IMR-90 (cell line): ENCODE results near the gene GABRE. TPM values are rescaled to one million over a fixed set of nuclear protein-coding genes. Genes with fewer than 3 reads are reported as not detected.

Source experiments
- ATAC-seq: fragments of 200-7000 bp; cut with Tn5 transposase; 2 replicates; pipeline ENCODE4 v1.9.1; 2020; ENCODE audit warnings: low read depth, mild to moderate bottlenecking, moderate library complexity
- BruUV-seq: library from RNA; stranded (reverse); fragments of 400-500 nt; replicated peaks from 2 replicates; lab custom pipeline; 2021; lab: Mats Ljungman, UMichigan
- CTCF ChIA-PET: fragments of 300-600 bp; formaldehyde crosslinking; extraction: SDS; loops from one replicate; lab custom pipeline; 2021; ENCODE audit warnings: antibody characterized with exemption; lab: Yijun Ruan, JAX
- POLR2A ChIA-PET: fragments of 300-600 bp; sonication (Branson Sonifier 250); formaldehyde crosslinking; loops from one replicate; lab custom pipeline; 2022; ENCODE audit warnings: antibody characterized with exemption; ENCODE audit not compliant: unreplicated experiment; lab: Charles Lee
- DNase-seq: peaks from one replicate; pipeline ENCODE4 v3.0.0; 2013
- H2AFZ ChIP-seq: replicated peaks from 2 replicates; pipeline ENCODE3; 2013; ENCODE audit warnings: low read length, mild to moderate bottlenecking; ENCODE audit not compliant: poor library complexity
- H2AK5ac ChIP-seq: 2 replicates; pipeline ENCODE4 v1.6.1; 2013; ENCODE audit warnings: low read depth, low read length, inconsistent platforms
- H2AK9ac ChIP-seq: replicated peaks from 2 replicates; pipeline ENCODE3; 2013; ENCODE audit warnings: mild to moderate bottlenecking, low read depth, low read length, moderate library complexity; ENCODE audit not compliant: poor library complexity
- H2BK120ac ChIP-seq: 2 replicates; pipeline ENCODE4 v1.6.1; 2013; ENCODE audit warnings: low read depth, low read length, inconsistent platforms
- H2BK15ac ChIP-seq: 3 replicates; pipeline ENCODE4 v1.6.1; 2013; ENCODE audit warnings: low read depth, low read length, inconsistent platforms
- H2BK20ac ChIP-seq: 2 replicates; pipeline ENCODE4 v1.6.1; 2013; ENCODE audit warnings: low read depth, mild to moderate bottlenecking, inconsistent platforms, low read length, moderate library complexity
- H2BK5ac ChIP-seq: 2 replicates; pipeline ENCODE4 v1.6.1; 2013; ENCODE audit warnings: mild to moderate bottlenecking, low read depth, low read length, inconsistent platforms; ENCODE audit not compliant: poor library complexity, severe bottlenecking
- H3K14ac ChIP-seq: replicated peaks from 2 replicates; pipeline ENCODE4 v1.6.1; 2013; ENCODE audit warnings: low read depth, low read length, inconsistent platforms
- H3K18ac ChIP-seq: 2 replicates; pipeline ENCODE4 v1.6.1; 2013; ENCODE audit warnings: low read depth, low read length, control low read depth
- H3K23ac ChIP-seq: 2 replicates; pipeline ENCODE4 v1.6.1; 2013; ENCODE audit warnings: low read depth, low read length, inconsistent platforms
- H3K27ac ChIP-seq: 2 replicates; pipeline ENCODE4 v1.5.1; 2013; ENCODE audit warnings: mild to moderate bottlenecking, control low read depth, low read length; ENCODE audit not compliant: insufficient read depth
- H3K27me3 ChIP-seq: 2 replicates; pipeline ENCODE4 v1.6.1; 2013; ENCODE audit warnings: low read length; ENCODE audit not compliant: control insufficient read depth, insufficient read depth
- H3K36me3 ChIP-seq: 2 replicates; pipeline ENCODE4 v1.6.1; 2013; ENCODE audit warnings: low read length, mixed read lengths; ENCODE audit not compliant: control insufficient read depth, insufficient read depth
- H3K4ac ChIP-seq: 2 replicates; pipeline ENCODE4 v1.6.1; 2013; ENCODE audit warnings: low read depth, low read length, inconsistent platforms
- H3K4me1 ChIP-seq: 2 replicates; pipeline ENCODE4 v1.6.1; 2013; ENCODE audit warnings: low read length, mixed read lengths; ENCODE audit not compliant: control insufficient read depth, insufficient read depth
- H3K4me2 ChIP-seq: 2 replicates; pipeline ENCODE4 v1.6.1; 2013; ENCODE audit warnings: low read depth, mild to moderate bottlenecking, control low read depth, low read length, moderate library complexity
- H3K4me3 ChIP-seq: 2 replicates; pipeline ENCODE4 v1.5.1; 2013; ENCODE audit warnings: low read depth, mild to moderate bottlenecking, control low read depth, low read length, moderate library complexity; ENCODE audit not compliant: insufficient read depth
- H3K56ac ChIP-seq: 2 replicates; pipeline ENCODE4 v1.6.1; 2013; ENCODE audit warnings: low read length, inconsistent platforms; ENCODE audit not compliant: insufficient read depth; ENCODE audit errors: extremely low read depth
- H3K79me1 ChIP-seq, 2 experiments: 2 replicates each; pipeline ENCODE4 v1.6.1; 2013; ENCODE audit warnings: low read length in 2 of 2, inconsistent platforms in 1 of 2, low read depth in 1 of 2
- H3K9ac ChIP-seq: 2 replicates; pipeline ENCODE4 v1.6.1; 2013; ENCODE audit warnings: low read depth, low read length, control low read depth
- H3K9me1 ChIP-seq: 2 replicates; pipeline ENCODE4 v1.6.1; 2013; ENCODE audit warnings: low read length, inconsistent platforms; ENCODE audit not compliant: insufficient read depth
- H3K9me3 ChIP-seq: 2 replicates; pipeline ENCODE4 v1.6.1; 2013; ENCODE audit warnings: low read length; ENCODE audit not compliant: control insufficient read depth, insufficient read depth
- H4K20me1 ChIP-seq: 2 replicates; pipeline ENCODE4 v1.6.1; 2013; ENCODE audit warnings: low read length, inconsistent platforms; ENCODE audit not compliant: insufficient read depth
- H4K5ac ChIP-seq: 2 replicates; pipeline ENCODE4 v1.6.1; 2013; ENCODE audit warnings: mild to moderate bottlenecking, low read depth, low read length, control low read depth
- H4K8ac ChIP-seq, 2 experiments: 2 replicates each; pipeline ENCODE4 v1.6.1; 2013; ENCODE audit warnings: low read depth in 2 of 2, low read length in 2 of 2, control low read depth in 1 of 2, inconsistent platforms in 1 of 2
- H4K91ac ChIP-seq: 2 replicates; pipeline ENCODE4 v1.6.1; 2013; ENCODE audit warnings: low read depth, low read length, inconsistent platforms; ENCODE audit not compliant: insufficient read depth
- BHLHE40 ChIP-seq: fragments of 150-350 bp; IDR thresholded peaks from 2 replicates; pipeline ENCODE4 v1.6.1; 2016; ENCODE audit warnings: mild to moderate bottlenecking, low read depth, low read length
- CEBPB ChIP-seq: IDR thresholded peaks from 2 replicates; pipeline ENCODE4 v1.6.1; 2012; ENCODE audit warnings: low read depth, low read length, improper control_type of control experiment
- CHD1 ChIP-seq: IDR thresholded peaks from 2 replicates; pipeline ENCODE4 v1.6.1; 2012; ENCODE audit warnings: low read depth, low read length, improper control_type of control experiment
- CTCF ChIP-seq: conservative IDR thresholded peaks from 2 replicates; pipeline ENCODE4 v1.5.1; 2012; ENCODE audit warnings: mild to moderate bottlenecking, low read depth, low read length, improper control_type of control experiment
- ELK1 ChIP-seq: fragments of 150-350 bp; IDR thresholded peaks from 2 replicates; pipeline ENCODE4 v1.6.1; 2016; ENCODE audit warnings: low read depth, mild to moderate bottlenecking, low read length, moderate library complexity, borderline replicate concordance
- FOS ChIP-seq: fragments of 150-350 bp; IDR thresholded peaks from 2 replicates; pipeline ENCODE4 v1.6.1; 2016; ENCODE audit warnings: low read depth, low read length
- MAFK ChIP-seq: IDR thresholded peaks from 2 replicates; pipeline ENCODE4 v1.6.1; 2012; ENCODE audit warnings: low read depth, low read length, improper control_type of control experiment
- MAZ ChIP-seq: IDR thresholded peaks from 2 replicates; pipeline ENCODE4 v1.6.1; 2012; ENCODE audit warnings: low read depth, mild to moderate bottlenecking, low read length, improper control_type of control experiment, moderate library complexity, borderline replicate concordance
- MXI1 ChIP-seq: IDR thresholded peaks from 2 replicates; pipeline ENCODE4 v1.6.1; 2012; ENCODE audit warnings: low read depth, mild to moderate bottlenecking, low read length, moderate library complexity, borderline replicate concordance
- NFE2L2 ChIP-seq: fragments of 150-350 bp; IDR thresholded peaks from 2 replicates; pipeline ENCODE4 v1.6.1; 2016; ENCODE audit warnings: low read depth, mild to moderate bottlenecking, low read length
- POLR2A ChIP-seq: IDR thresholded peaks from 2 replicates; pipeline ENCODE4 v1.6.1; 2012; ENCODE audit warnings: mild to moderate bottlenecking, low read depth, low read length
- RAD21 ChIP-seq: IDR thresholded peaks from 2 replicates; pipeline ENCODE4 v1.6.1; 2012; ENCODE audit warnings: low read length, improper control_type of control experiment
- RCOR1 ChIP-seq: IDR thresholded peaks from 2 replicates; pipeline ENCODE4 v1.6.1; 2012; ENCODE audit warnings: mild to moderate bottlenecking, low read length, improper control_type of control experiment; ENCODE audit not compliant: insufficient replicate concordance
- RFX5 ChIP-seq: IDR thresholded peaks from 2 replicates; pipeline ENCODE4 v1.8.0; 2012; ENCODE audit warnings: low read depth, mild to moderate bottlenecking, low read length, moderate library complexity
- SMC3 ChIP-seq: fragments of 150-350 bp; IDR thresholded peaks from 2 replicates; pipeline ENCODE4 v1.6.1; 2016; ENCODE audit warnings: low read depth, mild to moderate bottlenecking, antibody characterized with exemption, low read length, moderate library complexity
- USF2 ChIP-seq: fragments of 150-350 bp; IDR thresholded peaks from 2 replicates; pipeline ENCODE4 v1.6.1; 2017; ENCODE audit warnings: mild to moderate bottlenecking, antibody characterized with exemption, low read length, low read depth
- WGBS, 2 experiments: methylation state at CpG; one replicate each; pipeline versions ENCODE4 v1.1.5 to v1.1.7; 2013; ENCODE audit warnings: missing lambda C conversion rate in 2 of 2; ENCODE audit not compliant: insufficient read length in 1 of 2; ENCODE audit errors: extremely low coverage in 2 of 2; 5-methylcytosine and 5-hydroxymethylcytosine counted together
- dilution Hi-C: fragments of 300-500 bp; cut with HindIII; formaldehyde crosslinking; loops from one replicate; pipeline ENCODE4 v1.14.3; 2018; ENCODE audit warnings: low sequenced_read_pairs; ENCODE audit not compliant: unreplicated experiment
- in situ Hi-C: fragments of 300-500 bp; cut with MboI; formaldehyde crosslinking; loops from 3 replicates; pipeline ENCODE4 v1.14.3; 2019; ENCODE audit warnings: low sequenced_read_pairs, inconsistent platforms, mixed read lengths
- intact Hi-C: fragments of 100-400 bp; cut with micrococcal nuclease; formaldehyde crosslinking; loops from 2 replicates; pipeline ENCODE4 v1.10.0; 2022
- polyA plus RNA-seq, 3 experiments: library from polyadenylated mRNA; depleted of rRNA; stranded (reverse); fragments of >200 nt; gene quantifications; 2 replicates each; pipeline ENCODE4 v1.2.3, GENCODE V29; 2012; ENCODE audit warnings: low replicate concordance in 1 of 3
- total RNA-seq: library from RNA; depleted of rRNA; stranded (reverse); fragments of >200 nt; gene quantifications from 2 replicates; pipeline ENCODE4 v1.2.3, GENCODE V29; 2012

The GABRE gene
- total and polyA plus RNA-seq, 2 of the 4 experiments (the other 2 are of a cell fraction): 1.3 to 1.6 TPM

GRCh38 chrX:151920101-151920500 lies 54.4 kb downstream of the GABRE start:
- intact Hi-C loops: no loop called here
- Histone ChIP-seq H2AK5ac (no peak overlapping the region), H3K36me3 (no peaks in the 10 kb centered on the region), H2BK20ac (no peak overlapping the region), H3K9ac (no peak overlapping the region), H3K4me2 (no peak overlapping the region), H3K23ac (no peak overlapping the region), H4K91ac (no peak overlapping the region), H3K27me3 (no peaks in the 10 kb centered on the region), H2BK15ac (no peak overlapping the region), H3K4ac (no peak overlapping the region), H4K20me1 (no peaks in the 10 kb centered on the region), H3K56ac (no peak overlapping the region), H3K9me3 (peaks cover 19% of the 10 kb centered on the region; the same call in 1 of the 2 replicates), H4K8ac (no peak overlapping the region), H3K18ac (no peak overlapping the region), H2BK120ac (no peak overlapping the region), H4K5ac (no peak overlapping the region), H2BK5ac (no peak overlapping the region), H2AFZ (no peak overlapping the region), H3K27ac (no peak overlapping the region), H3K79me1 (no peaks in the 10 kb centered on the region), H3K4me1 (no peaks in the 10 kb centered on the region), H3K4me3 (no peak overlapping the region), H3K9me1 (no peaks in the 10 kb centered on the region), H3K14ac (no peak overlapping the region), H2AK9ac (no peak overlapping the region)
- no CpG with 5 or more reads among the region's 12 CpGs for WGBS, 2 experiments
- CTCF ChIA-PET: no interaction called here
- in situ Hi-C loops: no loop called here
- no peak for ATAC-seq
- no peak for DNase-seq
- POLR2A ChIA-PET: no interaction called here
- TF ChIP-seq SMC3 (no peak), MAZ (no peak), RCOR1 (no peak), CHD1 (no peak), MXI1 (no peak), POLR2A (no peak), CTCF (no peak), FOS (no peak), CEBPB (no peak), ELK1 (no peak), NFE2L2 (no peak), BHLHE40 (no peak), RFX5 (no peak), RAD21 (no peak), USF2 (no peak), MAFK (no peak)
- dilution Hi-C loops: no loop called here
- no TSS peak for BruUV-seq
